Psoas muscle (tissue), 8 donors: Measurements from ENCODE around the gene RPUSD4. TPM values are rescaled to one million over a fixed set of nuclear protein-coding genes. Genes with fewer than 3 reads are reported as not detected.
A peak's percentile ranks its signal among the peaks of the same experiment; 100 is the strongest.

ENCODE experiments used
- ATAC-seq, 4 donors: fragments of 200-7000 bp; cut with Tn5 transposase; one replicate each; pipeline ENCODE4 v1.9.1; 2020; ENCODE audit warnings: moderate library complexity in 3 of 4, mild to moderate bottlenecking in 2 of 4
- DNase-seq, 2 donors: peaks; one replicate each; pipeline ENCODE4 v3.0.0-alpha.2; 2020
- H3K27ac ChIP-seq: fragments of 200-600 bp; one replicate; pipeline ENCODE4 v1.8.0; 2022
- H3K27me3 ChIP-seq, 3 donors: fragments of 200-600 bp in 1 of 3; one replicate each; pipeline versions ENCODE4 v1.6.1 to v1.8.0; 2013 to 2022; ENCODE audit warnings: low read length in 2 of 3, mild to moderate bottlenecking in 2 of 3, moderate library complexity in 1 of 3; ENCODE audit not compliant: insufficient read depth in 3 of 3
- H3K36me3 ChIP-seq, 2 donors: fragments of 200-600 bp in 1 of 2; one replicate each; pipeline versions ENCODE4 v1.6.1 to v1.8.0; 2013 to 2022; ENCODE audit warnings: low read depth in 1 of 2, mild to moderate bottlenecking in 1 of 2, moderate library complexity in 1 of 2; ENCODE audit not compliant: insufficient read depth in 1 of 2
- H3K4me1 ChIP-seq: fragments of 200-600 bp; one replicate; pipeline ENCODE4 v1.8.0; 2022
- H3K4me3 ChIP-seq: fragments of 200-600 bp; one replicate; pipeline ENCODE4 v1.8.0; 2022; ENCODE audit warnings: mild to moderate bottlenecking
- H3K9me3 ChIP-seq: fragments of 200-600 bp; one replicate; pipeline ENCODE4 v1.8.0; 2022
- CTCF ChIP-seq: fragments of 200-600 bp; IDR thresholded peaks from one replicate; pipeline ENCODE4 v1.8.0; 2022; ENCODE audit warnings: antibody characterized with exemption
- WGBS, 3 donors: extraction: QIAGEN DNeasy Blood & Tissue Kit; methylation state at CpG; one replicate each; pipeline versions ENCODE4 v1.1.6 to v1.1.7; 2013; 5-methylcytosine and 5-hydroxymethylcytosine counted together
- intact Hi-C, 2 donors: fragments of 100-400 bp; cut with DNase I; formaldehyde crosslinking; loops; one replicate each; pipeline versions ENCODE4 v1.11.0 to v1.14.2; 2022
- polyA plus RNA-seq, 3 donors: library from polyadenylated mRNA; stranded (reverse); fragments of 200-250 nt; gene quantifications; one replicate each; pipeline ENCODE4 v1.2.3, GENCODE V29; 2013
- total RNA-seq, 4 donors: library from RNA; stranded (reverse); fragmentation: NEBNext Ultra II Directional in 2 of 4; extraction: Animal tissue kit (Norgen Biotek cat#: 25700) in 2 of 4; gene quantifications; one replicate each; pipeline versions ENCODE4 v1.2.1 to v1.2.4, GENCODE V29; 2021 to 2023
- donor health status: healthy with polysubstance abuse.
- donor health status: DM: no; HTN: no; CAD: no; lungs with moderate emphysema.
- donor health status: Bipolar disorder and iron deficiency.
- donor health status: healthy.
- donor health status: DM: yes; HTN: yes; CAD: no.
- donor health status: DM: no; HTN: no; CAD: no.
- donor health status: DM: no; HTN: no; CAD: no.
- donor health status: DM: yes; HTN: yes; CAD: no.

RPUSD4 gene
- total and polyA plus RNA-seq, 7 donors: 61.6 to 139 (median 86.7) TPM

DNA sequence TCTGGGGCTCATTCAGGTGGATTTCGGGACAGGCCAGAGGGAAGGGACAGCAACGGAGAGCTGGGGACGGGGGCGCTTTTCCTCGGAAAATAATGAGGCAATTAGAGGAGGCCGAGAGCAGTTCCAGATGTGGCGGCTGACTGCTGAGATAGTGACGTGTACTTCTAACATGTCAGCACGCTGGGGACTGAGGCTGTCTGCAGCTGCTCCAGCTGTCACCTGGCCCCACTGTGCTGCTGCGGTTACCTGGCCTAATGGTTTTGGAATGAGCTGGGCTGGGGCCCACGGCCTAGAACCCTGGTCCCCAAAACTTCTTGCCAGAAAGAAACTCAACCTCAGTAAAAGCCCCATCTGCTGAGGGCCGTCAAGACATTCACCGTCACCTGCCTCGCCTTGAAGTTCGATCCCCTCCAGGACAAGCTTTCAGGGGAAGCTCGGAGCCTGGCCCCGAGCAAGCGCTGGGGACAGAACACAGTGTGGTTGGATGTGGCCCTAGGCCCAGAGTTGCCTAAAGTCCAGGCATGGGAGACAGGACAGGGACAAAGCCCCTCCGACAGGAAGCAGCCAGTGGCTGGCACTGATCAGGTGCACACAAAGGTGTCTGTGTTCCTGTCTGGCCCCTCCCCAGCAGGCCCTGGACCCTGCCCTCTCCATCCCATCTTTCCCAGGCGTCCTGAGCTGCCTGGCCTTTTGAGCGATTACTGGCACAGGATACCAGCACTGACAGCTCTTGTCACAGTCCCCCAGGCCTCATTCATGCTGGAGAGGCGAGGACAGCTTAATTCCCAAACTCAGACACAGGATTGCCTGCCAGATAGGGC is 22.1 kb downstream of the RPUSD4 start:
- intact Hi-C loops: no loop called here
- WGBS, 3 donors: 74 to 82% (median 80%) methylated on average over 22 of the region's 22 CpGs
- DNase-seq: no peak
- Histone ChIP-seq H3K27me3 (no peaks in the 10 kb centered on the region), H3K4me3 (no peak overlapping the region), H3K36me3 (peaks cover 0 to 68% of the 10 kb centered on the region in 2 donors), H3K27ac (no peak overlapping the region), H3K4me1 (peaks cover 32% of the 10 kb centered on the region), H3K9me3 (no peaks in the 10 kb centered on the region)
- no peak for TF ChIP-seq CTCF
- no peak for ATAC-seq

GRCh38 chr11:126188332-126189108 is 22.9 kb downstream of the RPUSD4 start:
- no peak for TF ChIP-seq CTCF
- no peak overlapping the region for H3K27ac ChIP-seq
- H3K4me1 ChIP-seq: peaks cover 27% of the 10 kb centered on the region
- H3K4me3 ChIP-seq: no peak overlapping the region
- WGBS, 3 donors: 86 to 87% (median 86%) methylated on average over 14 to 15 of the region's 15 CpGs
- peaks cover 0 to 73% of the 10 kb centered on the region in 2 donors for H3K36me3 ChIP-seq
- H3K27me3 ChIP-seq: no peaks in the 10 kb centered on the region
- H3K9me3 ChIP-seq: no peaks in the 10 kb centered on the region
- no peak for ATAC-seq
- intact Hi-C loops: no loop called here
- no peak for DNase-seq

DNA sequence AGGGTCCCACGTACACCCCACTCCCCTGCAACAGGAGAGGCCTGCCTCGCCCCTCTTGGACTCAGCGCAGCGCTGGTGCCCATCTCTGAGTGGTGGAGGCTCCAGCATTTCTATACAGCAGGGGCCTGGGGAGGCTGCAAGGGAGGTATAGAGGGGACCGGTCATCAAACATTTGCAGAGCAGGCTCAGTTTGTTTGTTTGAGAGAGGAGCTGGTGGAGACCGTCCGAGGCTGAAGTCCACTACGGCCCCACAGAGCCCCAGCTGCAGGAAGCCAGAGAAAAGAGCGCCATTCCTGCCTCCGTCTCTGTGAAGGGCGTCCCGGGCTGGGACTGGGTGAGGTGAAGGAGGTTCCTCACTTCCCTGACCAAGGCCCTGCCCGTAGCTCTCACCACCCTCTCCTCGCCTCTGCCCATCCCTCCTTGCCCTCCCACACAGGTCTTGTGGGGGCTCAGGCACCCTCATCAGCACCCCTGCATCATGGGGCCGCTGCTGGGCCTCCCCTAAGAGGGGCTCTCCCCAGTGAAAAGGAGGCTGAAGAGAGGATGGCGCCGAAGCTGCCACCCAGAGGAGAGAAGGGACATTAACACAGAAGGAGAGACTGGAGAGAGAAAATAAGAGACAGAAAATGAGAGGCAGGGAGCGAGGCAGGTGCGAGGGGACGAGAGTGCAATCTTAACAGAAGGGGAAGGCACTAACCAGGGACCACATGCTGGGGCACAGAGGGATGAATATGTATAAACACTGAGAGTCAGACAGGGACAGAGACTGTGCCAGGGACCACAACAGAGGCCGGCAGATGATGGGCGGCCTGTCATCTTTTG is 24.5 kb downstream of the RPUSD4 start:
- Histone ChIP-seq H3K27ac (peak overlapping the region; percentile 66), H3K27me3 (no peaks in the 10 kb centered on the region), H3K36me3 (peaks cover 0 to 67% of the 10 kb centered on the region in 2 donors), H3K4me1 (peaks cover 24% of the 10 kb centered on the region), H3K9me3 (no peaks in the 10 kb centered on the region), H3K4me3 (no peak overlapping the region)
- no peak for DNase-seq
- intact Hi-C loops: loop anchor here in 1 of 2 donors (2.0 kb wide), 1 partner anchor 124 kb away; the partner anchor contains the start of gene CDON
- 64 to 73% (median 70%) methylated on average over 18 to 22 of the region's 22 CpGs for WGBS, 3 donors
- no peak for TF ChIP-seq CTCF
- ATAC-seq: peak in 1 of 4 donors; percentile 17

- intact Hi-C loops: loop anchor here in 1 of 2 donors (2.0 kb wide), 1 partner anchor 123 kb away; the partner anchor contains the start of gene CDON
- ATAC-seq: peak; percentile 79 to 90 (median 86)
- peak; percentile 75 to 91 for DNase-seq
- H3K36me3 ChIP-seq: peaks cover 0 to 67% of the 10 kb centered on the region in 2 donors
- WGBS, 3 donors: 31 to 48% (median 32%) methylated on average over 15 of the region's 15 CpGs
- H3K27ac ChIP-seq: peak overlapping the region; percentile 66
- no peaks in the 10 kb centered on the region for H3K27me3 ChIP-seq
- no peaks in the 10 kb centered on the region for H3K9me3 ChIP-seq
- no peak for TF ChIP-seq CTCF
- peaks cover 20% of the 10 kb centered on the region for H3K4me1 ChIP-seq
- no peak overlapping the region for H3K4me3 ChIP-seq
Measured at GRCh38 chr11:126186025-126186698, 25.3 kb downstream of the RPUSD4 start.
